ENCODE data around the gene S100A10.
A peak's percentile ranks its signal among the peaks of the same experiment; 100 is the strongest.

Gene S100A10, protein sequence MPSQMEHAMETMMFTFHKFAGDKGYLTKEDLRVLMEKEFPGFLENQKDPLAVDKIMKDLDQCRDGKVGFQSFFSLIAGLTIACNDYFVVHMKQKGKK

DNA sequence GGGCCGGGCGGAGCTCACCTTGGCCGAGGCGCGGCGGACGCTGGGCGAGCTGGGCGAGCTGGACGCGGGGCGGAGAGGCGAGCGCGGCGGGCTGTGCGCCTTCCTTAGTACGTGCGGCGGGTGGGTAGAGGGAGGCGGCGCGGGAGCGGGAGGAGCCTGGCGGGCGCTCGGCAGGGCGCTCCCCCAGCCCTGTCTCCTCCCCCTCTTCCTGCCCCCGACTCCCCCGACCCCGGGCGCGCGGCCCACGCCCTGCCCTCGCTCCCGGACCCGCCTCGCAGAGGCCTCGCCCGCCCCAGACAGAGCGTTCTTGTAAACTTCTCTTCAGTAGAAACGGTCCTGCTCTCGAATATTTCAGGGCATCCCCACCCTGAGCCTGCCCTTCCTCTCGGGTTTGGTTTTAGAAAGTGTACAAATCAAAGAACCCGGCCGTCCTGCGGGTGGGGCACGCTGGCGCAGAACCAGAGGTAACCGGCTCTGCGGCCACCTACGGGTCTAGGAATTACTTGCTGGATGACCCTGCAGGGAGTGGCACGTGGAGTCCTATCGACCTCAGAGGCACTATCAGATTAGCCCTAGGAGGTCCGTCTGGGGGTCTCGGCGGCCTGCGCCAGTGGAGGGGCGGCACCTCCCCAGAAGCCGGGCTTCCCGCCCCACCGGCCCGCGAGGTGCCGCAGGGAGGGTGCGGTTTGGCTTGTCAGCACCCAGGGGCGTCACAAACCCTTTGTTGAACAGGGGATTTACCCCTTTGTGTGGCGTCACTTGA is at the start of gene S100A10:
S100A10 (minus strand) TSS at position 126 of the 763 bp plus-strand sequence. CDS start 7,629 bp downstream, outside the sequence.
- DNase-seq: peak; percentile 90

DNA sequence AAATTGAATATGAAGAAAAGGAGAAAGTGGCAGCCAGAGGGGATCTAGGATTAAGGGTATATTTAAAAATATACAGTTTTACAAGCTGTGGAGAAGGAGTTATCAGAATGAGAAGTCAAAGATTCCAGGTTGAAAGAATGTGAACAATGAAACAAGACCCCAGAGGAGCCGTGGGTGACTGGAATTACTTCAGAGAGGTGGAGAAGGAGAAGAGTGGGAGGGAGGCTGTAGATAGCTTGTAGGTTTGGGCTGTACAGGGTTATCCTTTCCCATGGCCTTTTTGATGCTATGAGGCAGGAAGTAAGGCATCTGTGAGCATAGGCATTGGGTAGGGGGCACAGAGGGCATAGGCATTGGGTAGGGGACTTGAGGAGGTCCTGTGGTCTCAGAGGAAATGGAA is 48.4 kb upstream of the S100A10 start:
- no peak for DNase-seq

DNA sequence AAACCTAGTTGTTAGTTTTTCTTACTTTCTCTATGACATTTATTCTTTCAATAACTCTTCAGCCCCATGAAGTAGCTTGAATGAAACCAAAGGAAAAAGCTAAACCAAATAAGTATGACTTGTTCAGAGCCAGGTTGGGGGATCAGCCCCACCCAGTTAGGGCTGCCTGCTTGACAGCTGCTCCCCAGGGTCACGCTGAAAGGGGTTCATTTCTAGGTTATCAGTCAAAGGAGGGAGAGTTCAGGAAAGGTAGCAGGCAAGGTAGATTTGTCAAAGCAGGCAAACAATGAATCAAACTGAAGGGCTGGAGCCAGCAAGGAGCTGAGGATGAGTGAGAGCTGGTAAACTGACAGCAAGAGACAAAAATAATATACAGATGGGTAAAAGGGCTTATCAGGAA is 46.2 kb upstream of the S100A10 start:
- DNase-seq: no peak

DNA sequence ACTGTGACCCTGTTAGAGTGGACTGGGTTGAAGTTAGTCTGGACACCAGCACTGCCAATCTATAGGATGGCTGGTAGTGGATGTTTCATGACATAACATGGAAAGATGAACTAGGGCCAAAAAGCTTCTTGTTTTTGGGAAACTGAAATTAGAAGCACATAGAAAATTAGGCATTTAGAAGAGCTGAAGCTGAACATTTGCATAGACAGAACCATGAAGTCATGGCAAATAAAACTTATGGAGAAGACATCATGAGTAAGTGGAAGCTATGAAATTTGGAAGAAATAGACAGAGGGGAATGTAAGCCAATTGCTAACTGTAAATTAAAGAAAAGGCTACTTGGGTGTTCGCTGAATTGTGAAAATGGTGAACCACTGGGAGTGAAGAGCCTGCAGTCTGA is 45.8 kb upstream of the S100A10 start:
- DNase-seq: no peak

DNA sequence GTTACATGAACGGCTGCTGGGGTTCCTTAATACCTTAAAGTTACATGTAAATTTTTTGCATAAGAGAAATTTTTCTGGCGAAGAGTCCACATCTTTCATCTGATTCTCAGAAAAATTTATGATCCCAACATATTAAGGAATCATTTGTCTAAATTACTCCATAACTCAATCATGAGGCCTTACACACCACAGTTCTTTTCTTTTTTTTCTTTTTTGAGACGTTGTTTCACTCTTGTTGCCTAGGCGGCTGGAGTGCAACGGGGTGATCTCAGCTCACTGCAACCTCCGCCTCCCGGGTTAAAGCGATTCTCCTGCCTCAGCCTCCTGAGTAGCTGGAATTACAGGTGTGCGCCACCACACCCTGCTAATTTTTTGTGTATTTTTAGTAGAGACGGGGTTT is 45.2 kb upstream of the S100A10 start:
- no peak for DNase-seq

DNA sequence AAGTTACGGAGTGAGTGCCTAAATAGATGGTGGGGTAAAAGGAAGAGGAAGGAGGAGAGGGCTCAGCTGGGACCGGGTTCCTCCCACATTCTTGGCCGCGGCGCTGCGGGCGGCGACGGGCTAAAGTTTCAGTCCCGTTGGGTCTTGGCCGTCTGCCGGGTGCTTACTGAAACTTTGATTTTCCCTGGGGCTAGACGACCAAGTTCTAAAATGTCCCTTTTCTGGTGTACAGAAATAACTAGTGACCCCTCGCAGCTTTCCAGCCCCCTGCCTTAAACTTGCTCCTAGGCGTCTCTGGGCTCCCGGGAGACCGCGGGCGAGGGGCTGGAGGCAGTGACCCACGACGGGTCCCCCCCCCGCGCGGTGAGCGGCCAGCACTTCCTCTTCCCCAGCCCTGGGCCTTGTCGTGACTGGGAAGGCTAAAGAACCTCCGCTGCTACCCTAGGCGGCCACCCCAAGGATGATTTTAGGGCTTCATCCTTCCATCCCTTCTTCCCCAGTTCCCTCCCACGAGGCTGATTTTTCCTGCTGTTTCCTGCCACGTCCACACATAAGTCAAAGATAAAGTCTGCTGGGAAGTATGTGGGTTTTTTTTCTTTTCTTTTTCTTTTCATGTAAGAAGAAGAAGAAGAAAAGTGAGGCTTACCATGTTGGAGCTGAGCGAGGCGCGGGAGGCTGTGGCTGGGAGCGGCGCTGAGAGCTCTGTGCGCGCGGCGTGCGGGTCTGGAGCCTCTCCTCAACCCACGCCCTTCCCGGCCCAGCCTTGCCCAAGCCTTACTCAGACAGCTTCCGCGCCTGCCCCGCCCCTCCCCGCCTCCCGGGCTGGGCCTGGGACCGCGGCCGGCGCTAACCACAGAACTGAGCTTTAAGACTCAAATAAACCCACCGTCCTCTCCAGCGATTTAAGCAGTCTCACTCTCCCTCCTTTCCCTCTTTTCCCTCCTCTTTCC is 42.9 kb upstream of the S100A10 start, which contains the start of gene S100A11:
S100A11 (minus strand) TSS at position 738 of the 950 bp plus-strand sequence; CDS start at position 649, 89 bp downstream.
- DNase-seq: peak; percentile 92

DNA sequence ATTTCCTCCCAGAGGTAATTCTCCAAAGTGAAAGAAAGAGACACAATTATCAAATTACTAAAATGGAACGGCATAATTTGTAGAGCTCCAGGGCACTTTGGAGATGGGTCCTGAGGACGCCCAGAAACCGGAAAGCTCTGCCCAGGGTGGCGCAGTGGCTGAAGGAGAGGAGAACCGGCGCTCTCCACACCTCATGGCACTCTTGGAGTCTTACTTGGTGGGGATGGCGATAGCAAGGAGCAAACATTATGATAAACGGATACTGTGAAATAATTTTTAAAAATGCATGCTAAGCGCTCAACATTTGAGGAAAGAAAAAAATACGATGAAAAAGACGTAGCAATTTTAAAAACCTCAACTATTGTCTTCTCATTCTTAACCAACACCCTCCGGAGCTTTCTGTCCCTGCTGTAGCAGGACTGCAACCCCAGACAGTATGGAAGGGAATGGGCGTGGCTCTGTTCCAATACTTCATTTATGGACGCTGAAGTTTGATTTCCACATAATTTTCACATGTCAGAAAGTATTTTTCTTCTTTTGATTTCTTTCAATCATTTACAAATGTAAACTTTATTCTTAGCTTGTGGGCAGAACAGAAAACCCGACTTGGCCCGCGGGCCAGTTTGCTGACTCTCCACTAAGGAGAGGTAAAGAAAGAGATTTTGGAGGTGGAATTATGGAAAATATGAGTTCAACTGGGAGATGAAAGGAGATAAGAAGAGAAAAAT is 42.0 kb upstream of the S100A10 start:
- peak; percentile 42 for DNase-seq

DNA sequence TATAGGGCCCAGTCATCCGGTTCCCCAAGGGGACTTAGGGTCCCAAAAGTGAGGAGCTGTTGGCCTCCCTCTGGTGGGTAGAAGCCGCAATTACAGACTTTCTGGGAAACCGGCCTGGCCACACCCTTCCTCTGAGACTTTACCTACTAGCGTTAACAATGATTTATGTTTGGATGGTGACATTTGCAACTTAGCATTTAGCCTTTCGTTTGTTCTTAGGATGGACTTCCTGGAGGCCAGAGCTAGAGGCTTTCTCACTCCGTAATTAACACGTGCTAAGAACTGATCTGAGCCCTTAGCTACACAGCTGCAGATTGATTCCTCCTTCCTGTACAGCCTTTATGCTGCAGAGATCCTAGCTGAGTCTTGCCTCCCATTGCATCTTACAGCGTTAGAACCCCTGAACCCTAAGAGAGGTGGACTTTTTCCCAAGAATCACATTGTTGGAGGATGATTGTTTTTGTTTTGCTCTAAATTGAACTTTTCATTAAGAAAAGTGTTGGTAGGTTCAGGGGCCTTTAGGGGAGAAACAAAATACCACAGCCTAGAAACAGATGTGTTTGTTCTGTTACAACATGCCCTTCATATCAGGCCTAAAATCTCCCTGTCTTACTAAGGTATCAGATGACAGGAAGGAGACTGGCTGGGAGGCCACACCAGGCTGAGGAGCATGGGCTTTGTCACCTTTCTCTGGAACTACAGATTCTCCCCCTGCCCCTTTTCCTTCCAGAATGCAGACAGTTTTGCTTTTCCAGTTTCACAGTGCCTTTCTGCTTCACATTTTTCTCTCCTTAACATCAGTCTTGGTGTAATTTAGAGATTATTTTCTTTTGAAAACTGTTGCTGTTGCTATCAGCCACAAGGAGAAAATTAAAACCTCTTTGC is 41.2 kb upstream of the S100A10 start:
- peak; percentile 49 for DNase-seq

DNA sequence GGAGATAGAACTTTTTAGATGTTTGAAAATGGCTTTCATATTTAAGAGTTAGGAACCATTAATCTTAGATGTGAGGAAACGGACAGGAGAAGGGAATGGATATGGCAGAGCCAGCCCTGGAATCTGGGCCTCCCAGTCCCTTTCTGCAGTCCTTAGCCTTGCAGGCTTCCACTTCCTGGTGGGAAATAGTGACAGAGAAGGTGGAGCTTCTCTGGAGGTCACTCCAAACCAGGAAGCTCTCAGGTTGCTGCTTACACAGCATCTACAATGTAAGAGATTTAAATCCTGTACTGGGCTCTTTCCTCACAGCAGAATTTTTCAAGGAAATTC is 40.6 kb upstream of the S100A10 start:
- DNase-seq: no peak

DNA sequence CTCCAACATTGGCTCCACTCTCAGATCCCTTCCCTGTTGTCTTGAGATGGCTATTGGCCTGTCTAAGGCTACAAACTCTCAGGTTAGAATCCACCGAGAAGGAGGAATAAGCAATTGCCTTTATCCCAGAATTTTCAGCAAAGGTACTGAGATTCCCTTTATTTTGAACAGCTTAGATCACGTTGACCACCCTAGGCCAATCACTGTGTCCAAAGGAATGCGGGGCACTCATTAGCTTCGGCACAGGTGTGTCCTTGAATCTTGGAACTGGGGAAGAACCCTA is 36.2 kb upstream of the S100A10 start:
- no peak for DNase-seq

DNA sequence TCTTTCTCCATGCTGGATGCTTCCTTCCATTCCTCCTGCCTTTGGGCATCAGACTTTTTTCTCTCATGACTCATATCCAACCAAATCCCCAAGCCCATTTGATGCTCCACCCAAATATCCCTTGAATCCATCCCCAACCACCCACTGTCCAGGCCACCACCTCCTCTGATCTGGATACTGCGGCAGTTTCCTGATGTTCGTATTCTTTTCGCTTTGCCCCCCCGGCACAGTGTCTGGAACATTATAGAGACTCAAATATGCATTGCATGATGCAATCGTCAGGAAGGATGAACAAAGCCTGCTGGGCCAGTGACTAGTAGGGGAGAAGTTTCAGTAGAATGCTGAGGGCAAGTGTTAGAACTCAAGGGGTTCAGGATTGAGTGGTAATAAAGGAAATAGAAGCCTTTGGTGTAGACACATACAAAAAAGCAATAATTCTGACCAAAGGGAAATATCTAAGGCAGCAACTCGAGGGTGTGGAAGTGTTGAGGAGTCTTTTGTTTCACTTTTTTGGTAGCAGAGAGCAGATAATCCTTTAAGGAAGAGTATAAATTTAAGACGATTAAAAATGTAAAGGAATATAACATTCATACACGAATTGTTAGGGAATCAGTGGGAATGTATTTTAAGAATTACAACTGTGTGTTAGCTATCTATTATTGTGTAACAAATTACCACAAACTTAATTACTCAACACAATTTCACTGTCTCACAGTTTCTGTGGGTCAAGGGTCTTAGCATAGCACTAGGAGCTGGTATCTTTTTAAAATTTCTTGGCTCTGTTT is 35.7 kb upstream of the S100A10 start:
- no peak for DNase-seq

DNA sequence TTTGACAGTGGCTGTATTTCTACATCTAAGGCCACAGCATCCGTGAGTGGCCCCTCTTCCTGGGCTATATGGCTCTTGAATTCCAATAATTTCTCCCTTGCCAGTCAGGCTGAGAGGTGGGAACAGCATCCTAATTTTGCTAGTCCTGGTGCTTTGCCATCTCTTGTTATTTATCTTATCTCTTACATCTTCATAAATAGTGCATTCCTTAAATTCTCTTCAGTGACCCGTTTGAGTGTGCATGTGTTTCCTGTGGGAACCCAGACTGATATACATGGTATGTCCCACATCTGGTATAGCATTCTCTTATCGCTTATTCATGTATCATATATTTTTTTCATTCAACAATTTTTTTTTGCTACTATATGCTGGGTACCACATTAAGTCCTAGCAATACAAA is 33.2 kb upstream of the S100A10 start:
- no peak for DNase-seq

DNA sequence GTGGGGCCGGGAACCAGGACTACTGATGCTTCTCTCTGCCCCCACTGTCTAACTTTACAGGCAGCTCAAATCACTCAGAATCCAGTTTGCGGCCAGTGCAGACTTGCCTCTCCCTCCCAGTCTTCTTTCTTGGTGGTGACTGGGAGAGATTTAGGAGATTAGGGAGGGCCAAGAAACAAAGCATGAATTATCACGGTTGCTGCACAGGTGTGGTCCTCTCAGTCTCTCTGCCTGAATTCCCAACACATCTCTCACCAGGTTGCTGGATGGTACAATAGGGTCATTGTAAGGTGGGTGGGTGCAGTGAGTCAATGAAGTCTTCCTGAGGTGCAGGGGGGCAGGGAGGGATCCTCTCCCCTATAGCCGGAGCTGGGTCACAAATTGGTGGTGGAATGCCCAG is 30.6 kb upstream of the S100A10 start:
- DNase-seq: no peak

DNA sequence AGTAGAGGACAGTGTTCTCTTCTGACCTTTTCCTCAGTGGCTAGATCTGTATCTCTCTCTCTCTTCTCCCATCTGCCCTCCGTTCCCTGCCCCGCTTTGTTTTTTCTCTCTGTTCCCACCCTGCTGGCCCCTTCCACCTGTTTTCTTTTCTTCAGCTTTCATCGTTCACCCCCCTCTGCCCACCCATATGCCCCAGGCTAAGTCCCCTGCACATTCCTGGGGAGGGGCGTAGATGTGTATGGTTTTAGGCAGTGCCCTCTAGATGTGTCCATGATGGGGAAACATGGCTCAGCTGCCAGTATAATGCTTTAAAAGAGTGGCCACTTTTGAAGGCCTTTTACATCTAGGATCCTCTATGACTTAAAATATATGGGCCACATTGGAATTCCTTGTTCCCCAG is 29.6 kb upstream of the S100A10 start:
- no peak for DNase-seq

DNA sequence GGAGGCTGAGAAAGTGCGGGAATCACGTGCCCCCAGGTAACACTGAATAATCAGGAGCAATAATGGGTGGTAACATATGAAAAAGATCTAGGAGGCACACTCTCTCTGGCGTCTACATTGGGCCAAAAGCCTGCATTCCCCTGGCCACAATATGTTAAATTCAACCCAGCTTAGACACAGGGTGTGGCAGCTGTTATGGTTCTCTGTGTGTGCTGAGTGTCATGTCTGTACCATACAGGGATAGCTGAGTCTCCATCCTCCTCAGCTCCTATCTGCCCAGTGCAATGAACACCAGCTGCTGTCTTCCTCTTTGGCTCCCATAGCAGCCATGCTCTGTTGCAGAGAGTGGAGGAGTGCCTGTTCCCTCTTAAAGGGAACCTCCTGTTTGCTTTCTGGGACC is 28.8 kb upstream of the S100A10 start:
- DNase-seq: no peak

DNA sequence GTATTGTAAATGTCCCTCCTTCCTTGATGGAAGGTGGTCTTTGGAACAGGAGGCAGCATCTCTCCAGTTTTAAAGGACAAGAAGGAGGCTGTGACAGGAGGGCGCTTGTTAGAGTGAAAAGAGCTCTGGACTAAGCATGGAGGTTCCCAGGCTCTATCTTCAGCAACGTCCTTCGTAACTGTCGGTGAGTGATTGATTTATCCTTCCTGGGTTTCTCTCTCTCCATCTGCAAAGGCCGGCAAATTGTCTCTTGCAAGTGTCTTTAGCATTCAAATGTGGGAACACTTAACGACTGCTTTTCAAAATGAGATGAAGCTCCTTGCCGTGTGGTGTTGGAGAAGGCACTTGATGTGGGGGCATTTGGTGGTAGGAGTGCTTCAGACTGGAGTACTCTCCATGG is 27.9 kb upstream of the S100A10 start:
- no peak for DNase-seq

DNA sequence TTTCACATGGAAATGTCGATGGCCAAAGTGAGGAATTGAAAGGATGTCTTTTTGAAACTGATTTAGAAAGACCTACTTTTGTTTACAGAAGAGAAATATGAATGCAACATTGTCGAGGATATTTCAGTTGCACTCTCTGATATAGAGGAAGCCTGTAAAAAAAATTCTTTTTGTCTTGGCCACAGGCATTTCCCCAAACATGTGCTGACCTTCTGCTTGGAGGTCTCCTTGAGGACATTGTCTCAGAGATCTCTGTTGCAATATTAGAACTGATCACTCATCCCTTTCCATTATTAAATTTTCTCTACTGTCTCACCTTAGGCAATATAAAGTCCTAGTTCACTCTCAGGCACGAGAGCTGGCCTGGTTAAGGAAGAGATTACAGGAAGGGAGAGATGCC is 27.2 kb upstream of the S100A10 start:
- DNase-seq: no peak

DNA sequence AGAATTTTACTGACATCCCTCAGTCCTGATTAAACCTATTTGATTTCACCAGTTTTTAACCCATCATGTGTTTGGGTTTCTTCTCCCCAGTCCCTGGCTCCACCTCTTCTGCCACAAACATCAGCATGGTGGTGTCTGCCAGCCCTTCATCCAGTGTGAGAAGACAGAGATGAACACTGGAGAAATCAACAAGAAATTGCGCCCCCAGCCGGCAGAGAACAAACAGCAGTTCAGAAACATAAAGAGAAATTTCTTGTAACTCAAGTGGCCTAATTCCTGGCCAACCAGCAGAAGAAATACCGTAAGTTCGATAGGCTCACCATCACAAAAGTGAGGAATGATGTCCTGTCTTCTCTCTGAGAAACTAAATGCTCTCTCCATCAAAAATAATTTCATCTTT is 24.9 kb upstream of the S100A10 start:
- no peak for DNase-seq

DNA sequence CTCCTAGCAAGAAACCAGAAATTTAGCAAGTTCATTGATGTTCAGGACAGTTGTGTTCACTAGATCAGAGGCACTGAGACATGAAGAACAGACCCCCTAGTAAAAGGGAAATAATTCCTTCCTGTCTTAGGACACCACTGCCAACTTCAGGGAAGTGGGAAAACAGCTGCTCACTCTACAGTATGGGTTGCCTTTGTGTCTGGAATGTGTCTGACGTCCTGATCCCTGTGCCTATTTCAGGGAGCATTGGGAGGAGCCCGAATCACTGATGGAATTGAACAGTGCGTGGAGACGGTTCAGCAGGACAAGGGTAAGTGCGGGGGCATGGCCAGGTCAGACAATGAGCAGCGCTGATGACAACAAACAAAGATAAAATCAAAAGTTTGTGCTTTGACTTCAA is 22.1 kb upstream of the S100A10 start:
- DNase-seq: no peak

DNA sequence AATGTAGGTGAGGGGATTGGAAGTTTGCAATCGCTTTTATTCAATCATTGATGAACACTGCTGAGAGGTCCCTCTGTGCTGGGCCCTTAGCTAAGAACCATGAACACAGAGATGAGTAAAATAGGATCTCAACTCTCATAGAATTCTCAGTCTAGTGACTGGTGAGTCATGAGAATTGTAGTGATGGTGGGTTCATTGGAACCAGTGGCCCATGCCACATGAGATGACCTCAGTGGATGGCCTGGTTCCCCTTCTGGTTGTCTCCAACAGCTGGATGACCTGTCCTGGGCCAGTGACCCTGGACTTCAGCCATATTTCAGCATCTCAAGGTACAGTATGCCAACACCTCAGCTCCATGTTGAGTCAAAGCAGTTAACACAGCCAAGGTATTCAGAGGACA is 21.3 kb upstream of the S100A10 start:
- no peak for DNase-seq

DNA sequence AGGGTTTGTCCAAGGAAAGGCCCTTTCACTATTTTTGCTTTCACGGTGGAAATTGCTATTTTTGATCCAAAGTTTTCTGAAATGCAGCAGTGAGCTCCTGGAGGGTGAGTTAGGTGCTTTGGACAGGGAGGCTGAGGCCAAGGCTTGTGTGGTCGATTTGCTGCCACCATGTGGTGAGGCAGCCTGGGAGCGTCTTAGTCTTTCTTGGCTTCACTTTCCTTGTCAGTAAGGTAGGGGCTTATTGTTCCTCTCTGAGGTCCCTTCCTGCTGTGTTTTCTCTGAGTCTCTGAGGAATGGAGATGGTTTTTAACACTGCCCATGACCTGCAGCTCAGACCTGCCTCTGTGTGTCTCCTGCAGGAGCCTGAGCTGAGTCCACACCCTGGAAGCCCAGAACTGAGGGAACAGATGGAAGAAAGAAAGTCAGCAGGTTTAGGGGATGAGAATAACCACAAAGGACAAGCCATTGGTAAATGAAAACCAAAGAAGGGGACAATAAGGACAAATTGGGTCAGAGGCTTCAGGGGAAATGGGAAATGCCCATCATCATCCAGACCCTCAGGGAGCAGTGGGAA is 20.1 kb upstream of the S100A10 start:
- no peak for DNase-seq

Measured in left hindlimb (tissue), 1 donor.